SK-N-SH treated with all-trans-retinoic acid at 6 μM for 48 hours (cell line): ENCODE data around the gene PPT1.

Source experiments
- ATAC-seq: fragments of 200-7000 bp; cut with Tn5 transposase; 3 replicates; pipeline ENCODE4 v1.9.1; 2020; ENCODE audit warnings: mild to moderate bottlenecking, moderate library complexity
- ARNTL ChIP-seq: fragments of 450-650 bp; formaldehyde crosslinking; IDR thresholded peaks from 2 replicates; pipeline ENCODE4 v1.5.0; 2020; ENCODE audit warnings: low read depth, mild to moderate bottlenecking, moderate library complexity, borderline replicate concordance
- BACH2 ChIP-seq: fragments of 250-450 bp; sonication (Bioruptor Pico); IDR thresholded peaks from 2 replicates; pipeline ENCODE4 v1.9.0; 2021; ENCODE audit warnings: mild to moderate bottlenecking, borderline replicate concordance
- CREB5 ChIP-seq: fragments of 250-450 bp; sonication (Bioruptor Pico); IDR thresholded peaks from 2 replicates; pipeline ENCODE4 v1.5.1; 2020; ENCODE audit warnings: low read depth, mild to moderate bottlenecking, moderate library complexity
- CSDC2 ChIP-seq: fragments of 250-450 bp; sonication (Bioruptor Pico); IDR thresholded peaks from 2 replicates; pipeline ENCODE4 v1.5.0; 2020; ENCODE audit warnings: mild to moderate bottlenecking, moderate library complexity
- CSRNP3 ChIP-seq: fragments of 250-450 bp; sonication (Bioruptor Pico); IDR thresholded peaks from 2 replicates; pipeline ENCODE4 v1.5.1; 2021; ENCODE audit warnings: mild to moderate bottlenecking, moderate library complexity
- ESRRG ChIP-seq: fragments of 250-450 bp; sonication (Bioruptor Pico); IDR thresholded peaks from 2 replicates; pipeline ENCODE4 v1.6.1; 2021; ENCODE audit warnings: mild to moderate bottlenecking
- ISL1 ChIP-seq: fragments of 250-450 bp; sonication (Bioruptor Pico); IDR thresholded peaks from 2 replicates; pipeline ENCODE4 v2.1.2; 2022; ENCODE audit warnings: mild to moderate bottlenecking, moderate library complexity
- PATZ1 ChIP-seq: fragments of 250-450 bp; sonication (Bioruptor Pico); IDR thresholded peaks from 2 replicates; pipeline ENCODE4 v1.8.0; 2020; ENCODE audit warnings: mild to moderate bottlenecking, moderate library complexity, borderline replicate concordance
- POU6F1 ChIP-seq: fragments of 250-450 bp; sonication (Bioruptor Pico); IDR thresholded peaks from 2 replicates; pipeline ENCODE4 v1.8.0; 2021; ENCODE audit warnings: low read depth, mild to moderate bottlenecking, moderate library complexity, borderline replicate concordance
- RARB ChIP-seq: fragments of 250-450 bp; sonication (Bioruptor Pico); IDR thresholded peaks from 2 replicates; pipeline ENCODE4 v1.8.0; 2021; ENCODE audit warnings: mild to moderate bottlenecking, moderate library complexity
- SNAI2 ChIP-seq: fragments of 250-450 bp; sonication (Bioruptor Pico); IDR thresholded peaks from 2 replicates; pipeline ENCODE4 v1.5.0; 2020; ENCODE audit warnings: mild to moderate bottlenecking, moderate library complexity
- TCF4 ChIP-seq: fragments of 250-450 bp; sonication (Bioruptor Pico); IDR thresholded peaks from 2 replicates; pipeline ENCODE4 v1.8.0; 2021; ENCODE audit warnings: mild to moderate bottlenecking, moderate library complexity, borderline replicate concordance
- TOX ChIP-seq: fragments of 250-450 bp; sonication (Bioruptor Pico); IDR thresholded peaks from 2 replicates; pipeline ENCODE4 v1.8.0; 2021; ENCODE audit warnings: mild to moderate bottlenecking, moderate library complexity, borderline replicate concordance
- TSHZ2 ChIP-seq: fragments of 250-450 bp; sonication (Bioruptor Pico); IDR thresholded peaks from 2 replicates; pipeline ENCODE4 v1.5.0; 2020; ENCODE audit warnings: mild to moderate bottlenecking, moderate library complexity
- ZC3H10 ChIP-seq: fragments of 250-450 bp; sonication (Bioruptor Pico); IDR thresholded peaks from 2 replicates; pipeline ENCODE4 v1.5.1; 2021; ENCODE audit warnings: mild to moderate bottlenecking, moderate library complexity
- ZNF565 ChIP-seq: fragments of 450-650 bp; formaldehyde crosslinking; conservative IDR thresholded peaks from 2 replicates; pipeline ENCODE4 v1.5.0; 2020; ENCODE audit warnings: low read depth, mild to moderate bottlenecking, moderate library complexity
- ZNF70 ChIP-seq: fragments of 450-650 bp; formaldehyde crosslinking; IDR thresholded peaks from 2 replicates; pipeline ENCODE4 v1.5.0; 2020; ENCODE audit warnings: mild to moderate bottlenecking, moderate library complexity
- ZNF8 ChIP-seq: fragments of 450-650 bp; formaldehyde crosslinking; IDR thresholded peaks from 2 replicates; pipeline ENCODE4 v1.5.0; 2020; ENCODE audit warnings: mild to moderate bottlenecking, moderate library complexity

PPT1 gene

GRCh38 chr1:40110389-40110788 lies 13.3 kb upstream of the PPT1 start:
- TF ChIP-seq TSHZ2 (CRISPR knock-in tag) = no peak
- TF ChIP-seq ESRRG (CRISPR knock-in tag) = no peak
- no peak for TF ChIP-seq ZNF70
- ATAC-seq = no peak

- ATAC-seq = no peak
- TF ChIP-seq CSDC2 (CRISPR knock-in tag) (no peak), POU6F1 (CRISPR knock-in tag) (no peak), ZC3H10 (CRISPR knock-in tag) (no peak), ZNF8 (CRISPR knock-in tag) (no peak), ARNTL (CRISPR knock-in tag) (no peak), ESRRG (CRISPR knock-in tag) (no peak), CSRNP3 (CRISPR knock-in tag) (no peak), TOX (CRISPR knock-in tag) (no peak), SNAI2 (no peak), ISL1 (no peak)
Measured at GRCh38 chr1:40107290-40107959, 10.4 kb upstream of the PPT1 start.

- ATAC-seq = no peak
- TF ChIP-seq BACH2 (CRISPR knock-in tag) = no peak
- no peak for TF ChIP-seq ZNF565 (CRISPR knock-in tag)
- TF ChIP-seq CREB5 (CRISPR knock-in tag) = no peak
- TF ChIP-seq PATZ1 (CRISPR knock-in tag) = no peak
- no peak for TF ChIP-seq ESRRG (CRISPR knock-in tag)
- no peak for TF ChIP-seq CSRNP3 (CRISPR knock-in tag)
- TF ChIP-seq TCF4 (CRISPR knock-in tag) = no peak
- TF ChIP-seq RARB (CRISPR knock-in tag) = no peak
- TF ChIP-seq TSHZ2 (CRISPR knock-in tag) = no peak
Measured at GRCh38 chr1:40105028-40105427, 8.0 kb upstream of the PPT1 start.
